ACC112 (cell line): ENCODE results near the gene RHPN2.
"Not testable (repeated sequence)": the region's sequence is repeated elsewhere in the genome, so short reads cannot be mapped to it uniquely, and the experiment has no call there.

Experiments
- H2AFZ ChIP-seq: fragments of 200-600 bp; sonication (generic); one replicate; pipeline ENCODE4 v1.6.0; 2017; ENCODE audit warnings: antibody characterized with exemption, low read length; ENCODE audit not compliant: unreplicated experiment
- H3K27ac ChIP-seq: fragments of 200-600 bp; sonication (generic); 2 replicates; pipeline ENCODE4 v1.5.1; 2014; ENCODE audit warnings: low read depth, mild to moderate bottlenecking, antibody characterized with exemption, low read length, moderate library complexity
- H3K27me3 ChIP-seq: fragments of 200-600 bp; sonication (generic); 2 replicates; pipeline ENCODE4 v1.6.1; 2014; ENCODE audit warnings: mild to moderate bottlenecking, antibody characterized with exemption, low read length, moderate library complexity, mixed read lengths; ENCODE audit not compliant: insufficient read depth
- H3K36me3 ChIP-seq: fragments of 200-600 bp; sonication (generic); 2 replicates; pipeline ENCODE4 v1.6.1; 2016; ENCODE audit warnings: mild to moderate bottlenecking, antibody characterized with exemption, low read length, moderate library complexity, mixed read lengths; ENCODE audit not compliant: insufficient read depth
- H3K4me1 ChIP-seq: fragments of 200-600 bp; sonication (generic); one replicate; pipeline ENCODE4 v1.6.1; 2016; ENCODE audit warnings: low read length, mixed read lengths; ENCODE audit not compliant: insufficient read depth, unreplicated experiment, control insufficient read depth
- H3K4me3 ChIP-seq: fragments of 200-600 bp; sonication (generic); 2 replicates; pipeline ENCODE4 v1.5.1; 2014; ENCODE audit warnings: mild to moderate bottlenecking, low read depth, low read length
- H3K79me2 ChIP-seq: fragments of 200-600 bp; sonication (generic); one replicate; pipeline ENCODE4 v1.6.0; 2016; ENCODE audit warnings: low read length; ENCODE audit not compliant: control insufficient read depth, unreplicated experiment, insufficient read depth

The RHPN2 gene

GRCh38 chr19:32976223-32976805 is 88.4 kb downstream of the RHPN2 start:
- Histone ChIP-seq H3K36me3 (no peaks in the 10 kb centered on the region), H3K27me3 (no peaks in the 10 kb centered on the region), H3K4me1 (no peaks in the 10 kb centered on the region), H2AFZ (no peak overlapping the region), H3K4me3 (no peak overlapping the region), H3K79me2 (peaks cover 2% of the 10 kb centered on the region), H3K27ac (no peak overlapping the region)

- H3K27ac ChIP-seq = peak within 1 kb of the TSS; percentile 49; the same call in 1 of the 2 replicates
- peaks cover 24% of the 10 kb centered on the region for H3K79me2 ChIP-seq
- no peaks in the 10 kb centered on the region for H3K4me1 ChIP-seq
- no peaks in the 10 kb centered on the region for H3K27me3 ChIP-seq
- H3K4me3 ChIP-seq = peak within 1 kb of the TSS; percentile 85
- H3K36me3 ChIP-seq = no peaks in the 10 kb centered on the region
- H2AFZ ChIP-seq = peak within 1 kb of the TSS; percentile 90
These were observed 92.8 kb downstream of the RHPN2 start, which contains the start of the genes CEP89 and FAAP24 for GRCh38 chr19:32971715-32972540. CEP89 (minus strand) TSS chr19:32971958; CDS start chr19:32971874, 84 bp downstream. FAAP24 (plus strand) TSS chr19:32972242; CDS start chr19:32973197, 955 bp downstream.

- Histone ChIP-seq H3K4me1 (no peaks in the 10 kb centered on the region), H3K4me3 (peak overlapping the region; percentile 85), H3K27me3 (no peaks in the 10 kb centered on the region), H3K27ac (no peak overlapping the region), H3K79me2 (peaks cover 24% of the 10 kb centered on the region), H2AFZ (peak overlapping the region; percentile 32), H3K36me3 (no peaks in the 10 kb centered on the region)
These were observed 93.6 kb downstream of the RHPN2 start for GRCh38 chr19:32971012-32971595.

- H2AFZ ChIP-seq = no peak overlapping the region
These were observed 95.1 kb downstream of the RHPN2 start for GRCh38 chr19:32969549-32969948.

GRCh38 chr19:32966750-32967149 is 97.9 kb downstream of the RHPN2 start:
- no peaks in the 10 kb centered on the region for H3K4me1 ChIP-seq
- no peaks in the 10 kb centered on the region for H3K36me3 ChIP-seq
- H2AFZ ChIP-seq = no peak overlapping the region
- H3K27ac ChIP-seq = no peak overlapping the region
- no peaks in the 10 kb centered on the region for H3K27me3 ChIP-seq
- H3K4me3 ChIP-seq = no peak overlapping the region
- peaks cover 24% of the 10 kb centered on the region for H3K79me2 ChIP-seq

More at GRCh38 chr19:32969549-32969948, 95.1 kb downstream of the RHPN2 start:
- H3K27ac ChIP-seq = no peak overlapping the region
- H3K27me3 ChIP-seq = no peaks in the 10 kb centered on the region
- H3K4me1 ChIP-seq = no peaks in the 10 kb centered on the region
- no peak overlapping the region for H3K4me3 ChIP-seq
- H3K79me2 ChIP-seq = peaks cover 24% of the 10 kb centered on the region
- no peaks in the 10 kb centered on the region for H3K36me3 ChIP-seq

GRCh38 chr19:32945260-32945659 is 119.4 kb downstream of the RHPN2 start:
- Histone ChIP-seq H3K27ac (no peak overlapping the region), H3K4me3 (no peak overlapping the region), H3K36me3 (no peaks in the 10 kb centered on the region), H3K4me1 (no peaks in the 10 kb centered on the region), H2AFZ (no peak overlapping the region), H3K27me3 (no peaks in the 10 kb centered on the region), H3K79me2 (no peaks in the 10 kb centered on the region)

- H3K79me2 ChIP-seq, H2AFZ ChIP-seq, H3K36me3 ChIP-seq, H3K4me1 ChIP-seq, H3K27ac ChIP-seq, H3K4me3 ChIP-seq, H3K27me3 ChIP-seq: not testable (repeated sequence)
These were observed 123.4 kb downstream of the RHPN2 start for GRCh38 chr19:32941273-32941672.

- H3K27me3 ChIP-seq = no peaks in the 10 kb centered on the region
- no peak overlapping the region for H3K4me3 ChIP-seq
- H3K79me2 ChIP-seq = no peaks in the 10 kb centered on the region
- no peak overlapping the region for H3K27ac ChIP-seq
- H2AFZ ChIP-seq = no peak overlapping the region
- H3K4me1 ChIP-seq = no peaks in the 10 kb centered on the region
- no peaks in the 10 kb centered on the region for H3K36me3 ChIP-seq
These were observed 128.6 kb downstream of the RHPN2 start for GRCh38 chr19:32936065-32936464.

GRCh38 chr19:32935629-32936028 is 129.1 kb downstream of the RHPN2 start:
- Histone ChIP-seq H3K4me3 (no peak overlapping the region), H2AFZ (no peak overlapping the region), H3K27me3 (no peaks in the 10 kb centered on the region), H3K4me1 (no peaks in the 10 kb centered on the region), H3K27ac (no peak overlapping the region), H3K36me3 (no peaks in the 10 kb centered on the region), H3K79me2 (no peaks in the 10 kb centered on the region)

GRCh38 chr19:32933571-32933970 is 131.1 kb downstream of the RHPN2 start:
- H3K27me3 ChIP-seq = no peaks in the 10 kb centered on the region
- peaks cover 6% of the 10 kb centered on the region for H3K36me3 ChIP-seq
- no peak overlapping the region for H3K27ac ChIP-seq
- H2AFZ ChIP-seq = no peak overlapping the region
- H3K79me2 ChIP-seq = no peaks in the 10 kb centered on the region
- no peaks in the 10 kb centered on the region for H3K4me1 ChIP-seq
- H3K4me3 ChIP-seq = no peak overlapping the region
